B cell (primary cell): ENCODE results near the gene ACSL4. TPM values are rescaled to one million over a fixed set of nuclear protein-coding genes. Genes with fewer than 3 reads are reported as not detected.

Experiments used
- ATAC-seq: fragments of 200-7000 bp; cut with Tn5 transposase; one replicate; pipeline ENCODE4 v1.10.0; 2021; ENCODE audit warnings: low read depth, mild to moderate bottlenecking, moderate number of reproducible peaks, moderate library complexity
- CTCF ChIA-PET: fragments of 350-600 bp; sonication (Branson Sonifier 250); formaldehyde crosslinking; loops from one replicate; lab custom pipeline; 2021; ENCODE audit warnings: antibody characterized with exemption, inconsistent platforms; lab: Charles Lee
- POLR2A ChIA-PET: fragments of 350-600 bp; sonication (Branson Sonifier 250); formaldehyde crosslinking; loops from one replicate; lab custom pipeline; 2021; ENCODE audit warnings: antibody characterized with exemption; lab: Charles Lee
- DNase-seq: peaks from one replicate; pipeline ENCODE4 v3.0.0; 2013
- H2AFZ ChIP-seq: 2 replicates; pipeline ENCODE4 v1.6.1; 2012; ENCODE audit warnings: mild to moderate bottlenecking, low read depth, low read length; ENCODE audit not compliant: insufficient read depth, poor library complexity, severe bottlenecking
- H3K27ac ChIP-seq, 2 donors: 1 replicate in 1 of 2; 2 replicates in 1 of 2; pipeline ENCODE4 v1.5.1; 2012 to 2013; ENCODE audit warnings: low read length in 2 of 2, mild to moderate bottlenecking in 2 of 2, moderate library complexity in 1 of 2
- H3K27me3 ChIP-seq, 4 experiments: fragments of 200-600 bp in 1 of 4; sonication (generic) in 1 of 4; replicated peaks in 1 of 4; 1 replicate in 2 of 4; 2 replicates in 2 of 4; pipeline versions ENCODE4 v1.6.1 to v1.7.0; 2013 to 2016; ENCODE audit warnings: low read length in 3 of 4, mild to moderate bottlenecking in 2 of 4, mixed read lengths in 1 of 4, moderate library complexity in 1 of 4; ENCODE audit not compliant: insufficient read depth in 4 of 4, control insufficient read depth in 3 of 4; ENCODE audit errors: control extremely low read depth in 1 of 4
- H3K36me3 ChIP-seq, 2 experiments: replicated peaks in 1 of 2; 1 replicate in 1 of 2; 2 replicates in 1 of 2; pipeline versions ENCODE4 v1.6.1 to v1.7.1; 2013; ENCODE audit warnings: low read length in 1 of 2; ENCODE audit not compliant: insufficient read depth in 2 of 2, control insufficient read depth in 1 of 2; ENCODE audit errors: control extremely low read depth in 1 of 2, extremely low read depth in 1 of 2
- H3K4me1 ChIP-seq, 2 donors: fragments of 200-600 bp in 1 of 2; sonication (generic) in 1 of 2; 1 replicate in 1 of 2; 2 replicates in 1 of 2; pipeline versions ENCODE4 v1.5.1 to v1.6.1; 2013 to 2017; ENCODE audit warnings: low read length in 2 of 2; ENCODE audit not compliant: control insufficient read depth in 2 of 2, insufficient read depth in 2 of 2
- H3K4me2 ChIP-seq: replicated peaks from 2 replicates; pipeline ENCODE3; 2012; ENCODE audit warnings: mild to moderate bottlenecking, low read depth, low read length; ENCODE audit not compliant: poor library complexity, severe bottlenecking
- H3K4me3 ChIP-seq, 5 experiments: fragments of 200-600 bp in 1 of 5; sonication (generic) in 1 of 5; 1 replicate in 3 of 5; 2 replicates in 2 of 5; pipeline versions ENCODE4 v1.5.1 to v1.7.0; 2011 to 2016; ENCODE audit warnings: low read length in 4 of 5, mild to moderate bottlenecking in 4 of 5, low read depth in 2 of 5, control low read depth in 1 of 5, moderate library complexity in 1 of 5; ENCODE audit not compliant: insufficient read depth in 1 of 5; ENCODE audit errors: control extremely low read depth in 1 of 5, extremely low read depth in 1 of 5
- H3K79me2 ChIP-seq: fragments of 200-600 bp; sonication (generic); one replicate; pipeline ENCODE4 v1.6.0; 2016; ENCODE audit warnings: low read length; ENCODE audit not compliant: control insufficient read depth, insufficient read depth
- H3K9ac ChIP-seq: fragments of 200-600 bp; sonication (generic); 2 replicates; pipeline ENCODE4 v1.6.1; 2017; ENCODE audit warnings: mild to moderate bottlenecking, low read length, moderate library complexity
- H3K9me3 ChIP-seq, 3 donors: one replicate each; pipeline versions ENCODE4 v1.6.1 to v1.7.1; 2013; ENCODE audit warnings: low read length in 2 of 3; ENCODE audit not compliant: control insufficient read depth in 2 of 3, insufficient read depth in 1 of 3; ENCODE audit errors: control extremely low read depth in 1 of 3
- H4K20me1 ChIP-seq: 2 replicates; pipeline ENCODE4 v1.6.0; 2012; ENCODE audit warnings: mild to moderate bottlenecking, low read length; ENCODE audit not compliant: insufficient read depth, control insufficient read depth, poor library complexity, severe bottlenecking
- H3K27ac Mint-ChIP-seq: one replicate; pipeline ENCODE4 v1.8.0; 2021; ENCODE audit warnings: mixed read lengths
- H3K27me3 Mint-ChIP-seq: one replicate; pipeline ENCODE4 v1.8.0; 2021; ENCODE audit warnings: mixed read lengths
- H3K4me1 Mint-ChIP-seq: one replicate; pipeline ENCODE4 v1.8.0; 2021; ENCODE audit warnings: mixed read lengths
- H3K4me3 Mint-ChIP-seq: one replicate; pipeline ENCODE4 v1.8.0; 2021; ENCODE audit warnings: mixed read lengths
- H3K9me3 Mint-ChIP-seq: one replicate; pipeline ENCODE4 v1.8.0; 2022; ENCODE audit warnings: mixed read lengths; ENCODE audit not compliant: insufficient read depth
- EZH2 ChIP-seq: IDR thresholded peaks from 2 replicates; pipeline ENCODE4 v1.6.1; 2012; ENCODE audit warnings: borderline replicate concordance, low read depth, mild to moderate bottlenecking, moderate library complexity, low read length; ENCODE audit not compliant: insufficient read depth, poor library complexity, severe bottlenecking
- whole genome bisulfite sequencing: methylation state at CpG from one replicate; pipeline ENCODE4 v1.1.5; 2013; ENCODE audit warnings: missing lambda C conversion rate; ENCODE audit not compliant: insufficient coverage; 5-methylcytosine and 5-hydroxymethylcytosine counted together
- intact Hi-C: fragments of 100-400 bp; cut with micrococcal nuclease; formaldehyde crosslinking; loops from one replicate; pipeline ENCODE4 v1.10.0; 2022
- polyA plus RNA-seq: library from polyadenylated mRNA; depleted of rRNA; stranded (reverse); fragments of >200 nt; gene quantifications from 2 replicates; pipeline ENCODE4 v1.2.3, GENCODE V29; 2012
- total RNA-seq, 2 donors: library from RNA; stranded (reverse); fragments of 120-200 nt in 1 of 2; gene quantifications; 1 replicate in 1 of 2; 2 replicates in 1 of 2; pipeline versions ENCODE4 v1.2.3 to v1.2.4, GENCODE V29; 2013 to 2022
- TF ChIP-seq, protein P1 (sequence below): fragments of 200-600 bp; IDR thresholded peaks from one replicate; pipeline ENCODE4 v1.8.0; 2022; ENCODE audit warnings: antibody characterized with exemption, mild to moderate bottlenecking

Gene ACSL4
- total and polyA plus RNA-seq, 2 donors (not counting 1 experiment from before 2014, with no cell fraction given) = 4.0 to 29.1 TPM

- no peak overlapping the region for H2AFZ ChIP-seq
- no peak overlapping the region for H3K9ac ChIP-seq
- intact Hi-C loops = no loop called here
- ATAC-seq (no peak), DNase-seq (no peak)
- peaks cover 4% of the 10 kb centered on the region for H4K20me1 ChIP-seq
- H3K27ac ChIP-seq = no peak overlapping the region
- no peak overlapping the region for H3K4me3 Mint-ChIP-seq
- no peaks in the 10 kb centered on the region for H3K4me1 ChIP-seq
- H3K4me3 ChIP-seq = no peak overlapping the region
- no peaks in the 10 kb centered on the region for H3K9me3 ChIP-seq
- CTCF ChIA-PET = no interaction called here
- no peaks in the 10 kb centered on the region for H3K27me3 ChIP-seq
- H3K4me2 ChIP-seq = no peak overlapping the region
- peaks cover 17% of the 10 kb centered on the region for H3K4me1 Mint-ChIP-seq
- TF ChIP-seq, protein P1, sequence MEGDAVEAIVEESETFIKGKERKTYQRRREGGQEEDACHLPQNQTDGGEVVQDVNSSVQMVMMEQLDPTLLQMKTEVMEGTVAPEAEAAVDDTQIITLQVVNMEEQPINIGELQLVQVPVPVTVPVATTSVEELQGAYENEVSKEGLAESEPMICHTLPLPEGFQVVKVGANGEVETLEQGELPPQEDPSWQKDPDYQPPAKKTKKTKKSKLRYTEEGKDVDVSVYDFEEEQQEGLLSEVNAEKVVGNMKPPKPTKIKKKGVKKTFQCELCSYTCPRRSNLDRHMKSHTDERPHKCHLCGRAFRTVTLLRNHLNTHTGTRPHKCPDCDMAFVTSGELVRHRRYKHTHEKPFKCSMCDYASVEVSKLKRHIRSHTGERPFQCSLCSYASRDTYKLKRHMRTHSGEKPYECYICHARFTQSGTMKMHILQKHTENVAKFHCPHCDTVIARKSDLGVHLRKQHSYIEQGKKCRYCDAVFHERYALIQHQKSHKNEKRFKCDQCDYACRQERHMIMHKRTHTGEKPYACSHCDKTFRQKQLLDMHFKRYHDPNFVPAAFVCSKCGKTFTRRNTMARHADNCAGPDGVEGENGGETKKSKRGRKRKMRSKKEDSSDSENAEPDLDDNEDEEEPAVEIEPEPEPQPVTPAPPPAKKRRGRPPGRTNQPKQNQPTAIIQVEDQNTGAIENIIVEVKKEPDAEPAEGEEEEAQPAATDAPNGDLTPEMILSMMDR = no peak
- TF ChIP-seq EZH2 = no peak
- H3K9me3 Mint-ChIP-seq = no peaks in the 10 kb centered on the region
- POLR2A ChIA-PET = no interaction called here
- H3K36me3 ChIP-seq = peaks cover 0 to 4% of the 10 kb centered on the region in 2 experiments
- H3K79me2 ChIP-seq = peaks cover 40% of the 10 kb centered on the region
- H3K27ac Mint-ChIP-seq = no peak overlapping the region
- 60% methylated on average over 1 of the region's 4 CpGs for WGBS
- H3K27me3 Mint-ChIP-seq = no peaks in the 10 kb centered on the region
Observed at GRCh38 chrX:109696146-109696740, 36.8 kb downstream of the ACSL4 start.

DNA sequence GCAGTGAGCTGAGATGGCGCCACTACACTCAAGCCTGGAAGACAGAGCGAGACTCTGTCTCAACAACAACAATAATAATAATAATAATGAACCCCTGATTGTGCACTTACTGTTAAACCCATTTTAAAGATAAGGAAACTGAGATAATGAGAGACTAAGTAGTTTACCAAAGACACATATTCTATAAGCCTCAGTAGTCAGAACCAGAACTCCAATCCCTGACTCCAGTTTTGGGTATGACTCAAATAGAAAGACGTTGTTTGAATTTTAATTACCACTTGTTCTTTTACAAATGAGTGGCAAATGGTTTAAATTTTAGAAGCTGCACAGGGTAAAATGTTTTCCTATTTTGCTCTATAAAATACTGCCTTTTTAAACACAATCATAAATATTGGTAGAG, 37.4 kb downstream of the ACSL4 start:
- no peak overlapping the region for H3K27ac ChIP-seq
- intact Hi-C loops = no loop called here
- DNase-seq (no peak), ATAC-seq (no peak)
- Mint-ChIP-seq H3K4me1 (peaks cover 17% of the 10 kb centered on the region), H3K27ac (no peak overlapping the region), H3K4me3 (no peak overlapping the region), H3K27me3 (no peaks in the 10 kb centered on the region), H3K9me3 (no peaks in the 10 kb centered on the region)
- H2AFZ ChIP-seq = no peak overlapping the region
- no peaks in the 10 kb centered on the region for H3K27me3 ChIP-seq
- POLR2A ChIA-PET = no interaction called here
- no peak overlapping the region for H3K4me2 ChIP-seq
- H3K9ac ChIP-seq = no peak overlapping the region
- H3K9me3 ChIP-seq = no peaks in the 10 kb centered on the region
- H3K4me3 ChIP-seq = no peak overlapping the region
- CTCF ChIA-PET = no interaction called here
- H3K79me2 ChIP-seq = peaks cover 40% of the 10 kb centered on the region
- no CpG with 5 or more reads among the region's 3 CpGs for WGBS
- no peak for TF ChIP-seq EZH2
- TF ChIP-seq, protein P1 = no peak
- H3K4me1 ChIP-seq = no peaks in the 10 kb centered on the region
- peaks cover 0 to 4% of the 10 kb centered on the region in 2 experiments for H3K36me3 ChIP-seq
- peaks cover 4% of the 10 kb centered on the region for H4K20me1 ChIP-seq
